Spleen (tissue), 7 donors: ENCODE measurements around the gene KCNAB1.

Experiments used
- POLR2A ChIP-seq, 3 donors: fragments of 450-650 bp; IDR thresholded peaks; one replicate each; pipeline ENCODE4 v1.5.1; 2017; ENCODE audit warnings: antibody characterized with exemption in 3 of 3, mild to moderate bottlenecking in 1 of 3
- POLR2AphosphoS5 ChIP-seq, 3 donors: sonication (generic); formaldehyde crosslinking; IDR thresholded peaks; one replicate each; pipeline ENCODE4 v1.5.1; 2017; ENCODE audit warnings: antibody characterized with exemption in 3 of 3
- TF ChIP-seq, protein P1 (sequence below), 11 experiments: fragments of 200-600 bp in 7 of 11; fragments of 450-650 bp in 4 of 11; sonication (generic) in 4 of 11; IDR thresholded peaks in 8 of 11; conservative IDR thresholded peaks in 3 of 11; 1 replicate in 7 of 11; 2 replicates in 4 of 11; pipeline versions ENCODE4 v1.4.0 to v1.8.0; 2016 to 2021; ENCODE audit warnings: antibody characterized with exemption in 11 of 11, inconsistent platforms in 4 of 11, mild to moderate bottlenecking in 1 of 11
- donor health status: DM: no; HTN: no; CAD: no; lungs with moderate emphysema.
- donor health status: DM: no; HTN: no; CAD: no.
- donor health status: DM: no; HTN: no; CAD: no.

DNA sequence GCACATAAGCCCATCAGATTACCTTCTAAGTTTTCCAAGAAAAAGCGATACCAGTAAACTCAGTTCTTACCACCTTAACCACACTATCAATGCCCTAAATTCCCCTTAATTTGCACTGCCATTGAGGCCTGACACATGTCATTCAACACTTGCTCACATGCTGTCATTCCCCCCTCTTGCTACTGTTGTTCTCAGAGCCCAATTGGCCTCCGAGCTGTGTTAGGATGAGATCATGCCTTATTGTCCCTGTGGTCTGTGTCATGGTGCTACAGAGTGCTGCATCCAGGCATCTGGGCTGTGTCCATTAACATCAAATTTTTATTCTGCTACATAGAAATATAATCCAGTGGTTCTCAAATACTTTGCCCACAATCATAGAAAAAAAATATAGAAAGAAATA, 221.0 kb downstream of the KCNAB1 start:
- TF ChIP-seq POLR2AphosphoS5 (IDR thresholded peaks at IDR 0.05): no peak
- TF ChIP-seq, protein P1, sequence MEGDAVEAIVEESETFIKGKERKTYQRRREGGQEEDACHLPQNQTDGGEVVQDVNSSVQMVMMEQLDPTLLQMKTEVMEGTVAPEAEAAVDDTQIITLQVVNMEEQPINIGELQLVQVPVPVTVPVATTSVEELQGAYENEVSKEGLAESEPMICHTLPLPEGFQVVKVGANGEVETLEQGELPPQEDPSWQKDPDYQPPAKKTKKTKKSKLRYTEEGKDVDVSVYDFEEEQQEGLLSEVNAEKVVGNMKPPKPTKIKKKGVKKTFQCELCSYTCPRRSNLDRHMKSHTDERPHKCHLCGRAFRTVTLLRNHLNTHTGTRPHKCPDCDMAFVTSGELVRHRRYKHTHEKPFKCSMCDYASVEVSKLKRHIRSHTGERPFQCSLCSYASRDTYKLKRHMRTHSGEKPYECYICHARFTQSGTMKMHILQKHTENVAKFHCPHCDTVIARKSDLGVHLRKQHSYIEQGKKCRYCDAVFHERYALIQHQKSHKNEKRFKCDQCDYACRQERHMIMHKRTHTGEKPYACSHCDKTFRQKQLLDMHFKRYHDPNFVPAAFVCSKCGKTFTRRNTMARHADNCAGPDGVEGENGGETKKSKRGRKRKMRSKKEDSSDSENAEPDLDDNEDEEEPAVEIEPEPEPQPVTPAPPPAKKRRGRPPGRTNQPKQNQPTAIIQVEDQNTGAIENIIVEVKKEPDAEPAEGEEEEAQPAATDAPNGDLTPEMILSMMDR (IDR thresholded peaks at IDR 0.05 in 8 of 11, conservative IDR thresholded peaks at IDR 0.05 in 3 of 11): no peak
- no peak for TF ChIP-seq POLR2A (IDR thresholded peaks at IDR 0.05)
